Immature natural killer cell (primary cell): ENCODE data around the gene AGO3. TPM values are rescaled to one million over a fixed set of nuclear protein-coding genes. Genes with fewer than 3 reads are reported as not detected.
A peak's percentile ranks its signal among the peaks of the same experiment; 100 is the strongest.
"Not testable (repeated sequence)": the region's sequence is repeated elsewhere in the genome, so short reads cannot be mapped to it uniquely, and the experiment has no call there.

Experiments
- DNase-seq, 3 donors: peaks; one replicate each; pipeline ENCODE4 v3.0.0; 2022; ENCODE audit warnings: mixed read lengths in 1 of 3
- H3K27ac Mint-ChIP-seq, 6 donors: one replicate each; pipeline ENCODE4 v1.8.0; 2020; ENCODE audit warnings: mixed read lengths in 6 of 6, mild to moderate bottlenecking in 5 of 6, inconsistent platforms in 4 of 6, moderate library complexity in 3 of 6
- H3K27me3 Mint-ChIP-seq, 3 donors: one replicate each; pipeline ENCODE4 v1.8.0; 2020 to 2021; ENCODE audit warnings: low read depth in 3 of 3, mild to moderate bottlenecking in 3 of 3, mixed read lengths in 3 of 3, moderate library complexity in 3 of 3, inconsistent platforms in 1 of 3
- H3K36me3 Mint-ChIP-seq, 3 donors: one replicate each; pipeline ENCODE4 v1.8.0; 2020; ENCODE audit warnings: mixed read lengths in 3 of 3, inconsistent platforms in 2 of 3, mild to moderate bottlenecking in 2 of 3
- H3K4me1 Mint-ChIP-seq, 2 donors: one replicate each; pipeline ENCODE4 v1.8.0; 2020; ENCODE audit warnings: inconsistent platforms in 2 of 2, mild to moderate bottlenecking in 2 of 2, mixed read lengths in 2 of 2, moderate library complexity in 1 of 2
- H3K4me3 Mint-ChIP-seq, 5 donors: one replicate each; pipeline ENCODE4 v1.8.0; 2020; ENCODE audit warnings: mild to moderate bottlenecking in 5 of 5, mixed read lengths in 5 of 5, inconsistent platforms in 3 of 5, moderate library complexity in 3 of 5
- H3K9me3 Mint-ChIP-seq, 6 donors: one replicate each; pipeline ENCODE4 v1.8.0; 2020; ENCODE audit warnings: mild to moderate bottlenecking in 6 of 6, mixed read lengths in 6 of 6, inconsistent platforms in 4 of 6, moderate library complexity in 3 of 6
- polyA plus RNA-seq, 3 donors: library from polyadenylated mRNA; unstranded; fragments of 300-500 nt; fragmentation: Illumina TruSeq; gene quantifications; one replicate each; pipeline ENCODE4 v1.2.3, GENCODE V29; 2021

AGO3 gene
- polyA plus RNA-seq, 3 donors from 2014 or later, result 6.9 to 12.8 (median 9.3) TPM

DNA sequence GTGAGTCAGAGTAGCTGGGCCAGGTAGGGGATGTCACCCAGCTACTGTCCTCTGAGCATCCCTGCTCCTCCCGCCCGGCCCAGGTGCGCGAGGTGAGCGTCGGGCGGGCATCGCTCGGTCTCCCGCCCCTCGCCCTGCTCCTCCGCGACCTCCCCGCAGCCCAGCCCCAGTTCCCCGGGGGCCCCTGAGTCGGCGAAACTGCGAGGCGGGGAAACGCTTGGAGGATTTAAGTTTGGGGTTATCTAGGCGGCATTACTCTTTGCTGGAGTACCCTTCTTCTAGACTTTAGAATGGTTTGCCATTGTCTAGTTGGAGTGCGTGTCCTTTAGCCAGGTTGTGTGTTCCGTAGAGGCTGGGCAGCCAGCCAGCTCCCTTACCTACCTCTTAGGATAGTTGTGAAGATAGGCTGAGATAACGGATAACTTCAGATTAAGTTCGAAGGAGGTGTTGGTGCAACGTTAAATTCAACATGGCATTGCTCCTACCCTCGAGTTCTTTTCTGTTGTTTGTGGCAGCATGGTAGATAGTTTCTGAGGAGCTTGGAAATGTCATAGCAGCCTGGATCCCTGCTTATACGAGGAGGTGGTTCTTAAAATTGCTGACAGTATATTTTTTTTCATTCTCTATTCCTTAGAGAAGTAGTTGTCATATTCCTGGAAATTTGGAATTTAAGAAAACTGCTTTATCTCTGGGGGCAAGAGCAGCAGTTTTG is 697 bp downstream of the AGO3 start:
- no peak for DNase-seq

DNA sequence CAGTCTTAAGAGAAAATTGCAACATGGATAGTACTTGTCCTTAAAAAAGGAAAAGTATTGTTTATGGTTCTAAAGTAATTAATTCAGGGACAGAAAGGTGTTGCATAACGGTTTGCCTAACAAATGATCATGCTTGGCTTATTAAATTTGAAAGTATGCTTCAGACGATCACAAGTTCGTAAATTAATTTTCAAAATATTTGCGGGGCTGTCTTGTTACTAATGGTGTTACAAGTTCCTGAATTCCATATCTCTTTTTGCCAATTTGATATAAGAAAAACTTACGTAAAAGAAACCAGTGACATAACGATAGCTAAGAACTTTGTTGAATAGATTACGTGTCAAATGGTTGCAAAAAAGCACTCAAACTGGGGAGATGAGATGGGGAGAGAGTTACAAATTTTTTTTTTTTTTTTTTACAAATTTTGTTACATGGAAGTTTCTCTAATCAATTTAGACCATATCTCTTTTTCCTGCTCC is 1.3 kb downstream of the AGO3 start:
- DNase-seq, result no peak
- H3K4me1 Mint-ChIP-seq, result peaks cover 34 to 54% of the 10 kb centered on the region in 2 donors
- H3K27me3 Mint-ChIP-seq, result peaks cover 8 to 11% (median 9%) of the 10 kb centered on the region in 3 donors
- H3K36me3 Mint-ChIP-seq, result no peaks in the 10 kb centered on the region
- H3K4me3 Mint-ChIP-seq, result peak overlapping the region; percentile 88 to 97 (median 95)
- no peaks in the 10 kb centered on the region for H3K9me3 Mint-ChIP-seq
- peak overlapping the region; percentile 92 to 97 (median 95) for H3K27ac Mint-ChIP-seq

More for the DNA sequence above, 697 bp downstream of the AGO3 start:
- Mint-ChIP-seq H3K4me3 (peak overlapping the region; percentile 88 to 97 (median 95)), H3K9me3 (no peaks in the 10 kb centered on the region), H3K4me1 (peaks cover 32 to 54% of the 10 kb centered on the region in 2 donors), H3K36me3 (no peaks in the 10 kb centered on the region), H3K27ac (peak overlapping the region; percentile 92 to 97 (median 95)), H3K27me3 (peaks cover 8 to 11% (median 9%) of the 10 kb centered on the region in 3 donors)

- Mint-ChIP-seq H3K4me1 (peaks cover 34 to 54% of the 10 kb centered on the region in 2 donors), H3K36me3 (no peaks in the 10 kb centered on the region), H3K4me3 (peak overlapping the region; percentile 88 to 97 (median 95)), H3K27ac (peak overlapping the region in 5 of 6 donors; percentile 24 to 96 (median 72)), H3K9me3 (no peaks in the 10 kb centered on the region), H3K27me3 (peaks cover 8 to 11% (median 9%) of the 10 kb centered on the region in 3 donors)
- no peak for DNase-seq
These were observed 2.0 kb downstream of the AGO3 start for GRCh38 chr1:35932941-35933340.

GRCh38 chr1:35935442-35936388 is 4.8 kb downstream of the AGO3 start:
- Mint-ChIP-seq H3K9me3 (no peaks in the 10 kb centered on the region), H3K4me3 (no peak overlapping the region), H3K27ac (no peak overlapping the region), H3K27me3 (peaks cover 2 to 4% (median 3%) of the 10 kb centered on the region in 3 donors), H3K4me1 (peaks cover 27 to 47% of the 10 kb centered on the region in 2 donors), H3K36me3 (peaks cover 0 to 1% (median 0%) of the 10 kb centered on the region in 3 donors)
- no peak for DNase-seq

DNA sequence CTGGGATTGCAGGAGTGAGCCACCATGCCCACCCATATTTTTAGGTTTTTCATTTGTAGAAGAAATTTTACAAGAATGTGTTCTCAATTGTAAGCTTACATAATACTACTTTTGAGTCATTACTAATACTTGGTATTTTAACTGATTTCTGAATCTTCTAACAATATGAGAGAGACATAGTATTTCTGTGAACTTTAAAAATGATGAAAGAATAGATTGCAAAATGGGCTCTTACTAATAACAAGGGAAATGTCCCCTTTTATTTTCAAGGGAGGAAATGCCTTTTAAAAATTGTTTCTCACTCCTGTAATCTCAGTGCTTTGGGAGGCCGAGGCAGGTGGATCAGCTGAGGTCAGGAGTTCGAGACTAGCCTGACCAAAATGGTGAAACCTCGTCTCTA is 5.9 kb downstream of the AGO3 start:
- Mint-ChIP-seq H3K4me3 (no peak overlapping the region), H3K36me3 (peaks cover 0 to 4% (median 0%) of the 10 kb centered on the region in 3 donors), H3K4me1 (peaks cover 33 to 53% of the 10 kb centered on the region in 2 donors), H3K9me3 (no peaks in the 10 kb centered on the region), H3K27ac (no peak overlapping the region), H3K27me3 (peaks cover 0 to 1% (median 0%) of the 10 kb centered on the region in 3 donors)
- no peak for DNase-seq

GRCh38 chr1:35939484-35939883 is 8.6 kb downstream of the AGO3 start:
- Mint-ChIP-seq H3K27me3 (no peaks in the 10 kb centered on the region), H3K4me3 (no peak overlapping the region), H3K4me1 (peaks cover 31 to 49% of the 10 kb centered on the region in 2 donors), H3K9me3 (no peaks in the 10 kb centered on the region), H3K27ac (no peak overlapping the region), H3K36me3 (peaks cover 0 to 4% (median 0%) of the 10 kb centered on the region in 3 donors)
- no peak for DNase-seq

DNA sequence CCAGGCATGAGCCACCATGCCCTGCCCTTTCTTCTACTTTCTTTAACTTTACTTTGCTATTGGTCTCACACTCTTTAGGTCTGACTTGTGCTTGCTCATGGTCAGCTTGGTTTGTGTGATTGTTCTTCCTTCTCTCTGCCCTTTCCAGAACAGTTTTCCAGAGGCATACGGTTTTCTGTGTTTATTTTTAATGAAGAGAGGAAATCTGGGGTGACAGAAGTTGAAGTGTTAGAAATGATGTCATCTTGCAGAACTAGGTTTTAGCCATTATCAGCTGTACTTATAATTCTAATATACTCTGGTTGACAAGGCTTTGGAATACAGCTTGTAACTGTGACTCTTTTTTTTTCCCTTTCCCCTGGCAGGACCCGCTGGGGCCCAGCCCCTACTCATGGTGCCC is 14.4 kb downstream of the AGO3 start:
- Mint-ChIP-seq H3K4me3 (no peak overlapping the region), H3K4me1 (peaks cover 32 to 64% of the 10 kb centered on the region in 2 donors), H3K27me3 (peaks cover 0 to 1% (median 0%) of the 10 kb centered on the region in 3 donors), H3K36me3 (peaks cover 0 to 10% (median 5%) of the 10 kb centered on the region in 3 donors), H3K27ac (peak overlapping the region in 2 of 6 donors; percentile 10 to 48), H3K9me3 (no peaks in the 10 kb centered on the region)
- DNase-seq, result no peak

- Mint-ChIP-seq H3K36me3 (peaks cover 0 to 6% (median 5%) of the 10 kb centered on the region in 3 donors), H3K4me1 (peaks cover 26 to 41% of the 10 kb centered on the region in 2 donors), H3K4me3 (no peak overlapping the region), H3K9me3 (no peaks in the 10 kb centered on the region), H3K27me3 (peaks cover 0 to 1% (median 0%) of the 10 kb centered on the region in 3 donors), H3K27ac (no peak overlapping the region)
- DNase-seq, result no peak
These were observed 16.6 kb downstream of the AGO3 start for GRCh38 chr1:35947547-35947946.

GRCh38 chr1:35958558-35958957 is 27.7 kb downstream of the AGO3 start:
- Mint-ChIP-seq H3K27ac (no peak overlapping the region), H3K36me3 (peaks cover 3 to 9% (median 5%) of the 10 kb centered on the region in 3 donors), H3K4me3 (no peak overlapping the region), H3K4me1 (peaks cover 8 to 19% of the 10 kb centered on the region in 2 donors), H3K27me3 (peaks cover 0 to 3% (median 0%) of the 10 kb centered on the region in 3 donors), H3K9me3 (no peaks in the 10 kb centered on the region)
- DNase-seq, result no peak

- Mint-ChIP-seq H3K27ac (no peak overlapping the region), H3K36me3 (peaks cover 3 to 9% (median 5%) of the 10 kb centered on the region in 3 donors), H3K4me1 (peaks cover 8 to 19% of the 10 kb centered on the region in 2 donors), H3K4me3 (no peak overlapping the region), H3K9me3 (no peaks in the 10 kb centered on the region), H3K27me3 (peaks cover 0 to 3% (median 0%) of the 10 kb centered on the region in 3 donors)
- DNase-seq, result no peak
These were observed 28.4 kb downstream of the AGO3 start for GRCh38 chr1:35959304-35959703.

DNA sequence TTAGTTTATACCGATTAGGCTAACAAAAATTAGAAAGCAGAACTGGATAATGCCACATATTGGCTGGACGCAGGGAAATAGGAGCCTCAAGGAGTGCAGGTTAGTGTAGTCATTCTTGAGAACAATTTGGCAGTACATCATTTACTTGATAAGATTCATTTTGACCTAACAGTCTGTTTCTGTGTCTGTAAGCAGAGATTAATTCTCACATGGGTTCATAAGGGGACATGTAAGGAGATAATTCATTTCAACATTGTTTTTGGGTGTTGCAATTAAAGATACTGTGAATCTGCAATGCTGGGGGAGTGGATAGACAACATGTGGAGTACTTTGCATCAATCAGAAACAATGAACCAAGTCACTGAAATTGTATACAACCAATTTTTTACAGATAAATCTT is 32.0 kb downstream of the AGO3 start:
- H3K9me3 Mint-ChIP-seq, result no peaks in the 10 kb centered on the region
- H3K27me3 Mint-ChIP-seq, result peaks cover 0 to 2% (median 0%) of the 10 kb centered on the region in 3 donors
- no peak for DNase-seq
- no peak overlapping the region for H3K4me3 Mint-ChIP-seq
- H3K27ac Mint-ChIP-seq, result no peak overlapping the region
- peaks cover 7 to 24% of the 10 kb centered on the region in 2 donors for H3K4me1 Mint-ChIP-seq
- peaks cover 3% of the 10 kb centered on the region in 3 donors for H3K36me3 Mint-ChIP-seq

- not testable (repeated sequence) for DNase-seq, H3K4me3 Mint-ChIP-seq, H3K27me3 Mint-ChIP-seq, H3K9me3 Mint-ChIP-seq
- peak overlapping the region in 2 of 6 donors; percentile 7 to 62 for H3K27ac Mint-ChIP-seq
- peaks cover 10 to 30% of the 10 kb centered on the region in 2 donors for H3K4me1 Mint-ChIP-seq
- H3K36me3 Mint-ChIP-seq, result peaks cover 12 to 14% (median 13%) of the 10 kb centered on the region in 3 donors
These were observed 33.4 kb downstream of the AGO3 start for GRCh38 chr1:35964277-35964676.

DNA sequence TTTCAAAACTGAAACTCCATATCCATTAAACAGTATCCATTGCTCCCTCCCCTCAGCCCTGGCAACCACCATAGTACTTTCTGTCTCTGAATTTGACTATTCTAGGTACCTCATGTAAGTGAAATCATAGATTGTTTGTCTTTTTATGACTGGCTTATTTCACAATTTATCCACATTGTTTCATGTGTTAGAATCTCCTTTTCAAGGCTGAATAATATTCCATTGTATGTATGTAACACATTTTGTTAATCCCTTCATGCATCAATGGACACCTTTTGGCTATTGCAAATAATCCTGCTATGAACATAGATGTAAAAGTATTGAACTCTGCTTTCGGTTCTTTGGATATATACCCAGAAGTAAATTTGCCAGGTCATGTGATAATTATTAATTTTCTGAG is 37.5 kb downstream of the AGO3 start:
- Mint-ChIP-seq H3K27ac (no peak overlapping the region), H3K36me3 (peaks cover 12 to 26% (median 16%) of the 10 kb centered on the region in 3 donors), H3K27me3 (no peaks in the 10 kb centered on the region), H3K4me3 (no peak overlapping the region), H3K4me1 (peaks cover 11 to 26% of the 10 kb centered on the region in 2 donors), H3K9me3 (no peaks in the 10 kb centered on the region)
- DNase-seq, result no peak
